ENCODE measurements around the gene TRPM3. TPM values are rescaled to one million over a fixed set of nuclear protein-coding genes. Genes with fewer than 3 reads are reported as not detected.

Gene TRPM3
- total RNA-seq, 1 donor from 2014 or later: 0.22 TPM

DNA sequence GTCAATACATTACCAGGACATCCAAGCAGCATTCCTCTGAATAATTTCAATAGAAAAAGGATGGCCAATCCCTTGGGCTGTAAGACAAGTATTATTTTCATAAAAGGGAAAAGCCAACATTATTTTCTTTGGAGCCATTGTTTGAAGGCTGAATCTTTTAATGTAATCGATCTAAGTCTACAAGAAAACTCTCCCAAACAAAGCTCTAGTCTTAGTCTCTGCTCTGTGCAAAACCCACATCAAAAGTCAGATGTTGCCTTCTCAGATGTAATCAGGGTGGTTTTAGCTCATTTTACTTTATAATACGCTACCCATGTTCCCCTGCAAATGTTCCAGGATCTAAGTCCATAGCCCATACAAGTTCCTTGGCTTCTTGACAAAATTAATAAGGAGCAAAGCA, 325.6 kb downstream of the TRPM3 start:
- Histone ChIP-seq H3K4me3 (no peak overlapping the region), H3K27ac (replicated peaks) (no peak overlapping the region), H3K4me1 (no peaks in the 10 kb centered on the region), H3K36me3 (no peaks in the 10 kb centered on the region), H3K9me3 (replicated peaks) (no peaks in the 10 kb centered on the region), H3K27me3 (ENCODE audit: low read depth) (no peaks in the 10 kb centered on the region)
- intact Hi-C loops (cut with micrococcal nuclease): no loop called here
- TF ChIP-seq, protein P1, sequence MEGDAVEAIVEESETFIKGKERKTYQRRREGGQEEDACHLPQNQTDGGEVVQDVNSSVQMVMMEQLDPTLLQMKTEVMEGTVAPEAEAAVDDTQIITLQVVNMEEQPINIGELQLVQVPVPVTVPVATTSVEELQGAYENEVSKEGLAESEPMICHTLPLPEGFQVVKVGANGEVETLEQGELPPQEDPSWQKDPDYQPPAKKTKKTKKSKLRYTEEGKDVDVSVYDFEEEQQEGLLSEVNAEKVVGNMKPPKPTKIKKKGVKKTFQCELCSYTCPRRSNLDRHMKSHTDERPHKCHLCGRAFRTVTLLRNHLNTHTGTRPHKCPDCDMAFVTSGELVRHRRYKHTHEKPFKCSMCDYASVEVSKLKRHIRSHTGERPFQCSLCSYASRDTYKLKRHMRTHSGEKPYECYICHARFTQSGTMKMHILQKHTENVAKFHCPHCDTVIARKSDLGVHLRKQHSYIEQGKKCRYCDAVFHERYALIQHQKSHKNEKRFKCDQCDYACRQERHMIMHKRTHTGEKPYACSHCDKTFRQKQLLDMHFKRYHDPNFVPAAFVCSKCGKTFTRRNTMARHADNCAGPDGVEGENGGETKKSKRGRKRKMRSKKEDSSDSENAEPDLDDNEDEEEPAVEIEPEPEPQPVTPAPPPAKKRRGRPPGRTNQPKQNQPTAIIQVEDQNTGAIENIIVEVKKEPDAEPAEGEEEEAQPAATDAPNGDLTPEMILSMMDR (IDR thresholded peaks at IDR 0.05; ENCODE audit: borderline replicate concordance): no peak
- no peak for DNase-seq

DNA sequence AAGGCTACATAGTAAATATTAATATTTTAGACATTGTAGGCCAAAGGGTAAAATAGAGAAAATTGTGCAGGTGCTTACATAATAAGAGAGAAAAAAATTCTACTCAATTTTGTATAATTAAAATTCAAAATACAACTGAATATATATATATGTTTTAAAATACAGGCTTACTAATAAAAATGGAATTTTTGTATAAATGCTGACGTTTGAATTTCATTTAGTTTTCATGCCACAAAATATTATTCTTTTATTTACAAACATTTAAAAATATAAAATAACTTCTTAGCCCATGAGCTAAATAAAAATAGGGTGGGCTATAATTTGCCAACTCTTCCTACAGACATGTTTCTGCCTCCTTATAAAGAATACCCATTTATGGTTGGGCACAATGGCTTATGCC, 328.6 kb downstream of the TRPM3 start:
- DNase-seq: no peak
- no peaks in the 10 kb centered on the region for H3K4me1 ChIP-seq
- no peaks in the 10 kb centered on the region for H3K27me3 ChIP-seq (ENCODE audit: low read depth)
- no peak overlapping the region for H3K4me3 ChIP-seq
- no peak overlapping the region for H3K27ac ChIP-seq (replicated peaks)
- TF ChIP-seq, protein P1 (IDR thresholded peaks at IDR 0.05; ENCODE audit: borderline replicate concordance): no peak
- H3K9me3 ChIP-seq (replicated peaks): no peaks in the 10 kb centered on the region
- intact Hi-C loops (cut with micrococcal nuclease): no loop called here
- no peaks in the 10 kb centered on the region for H3K36me3 ChIP-seq

DNA sequence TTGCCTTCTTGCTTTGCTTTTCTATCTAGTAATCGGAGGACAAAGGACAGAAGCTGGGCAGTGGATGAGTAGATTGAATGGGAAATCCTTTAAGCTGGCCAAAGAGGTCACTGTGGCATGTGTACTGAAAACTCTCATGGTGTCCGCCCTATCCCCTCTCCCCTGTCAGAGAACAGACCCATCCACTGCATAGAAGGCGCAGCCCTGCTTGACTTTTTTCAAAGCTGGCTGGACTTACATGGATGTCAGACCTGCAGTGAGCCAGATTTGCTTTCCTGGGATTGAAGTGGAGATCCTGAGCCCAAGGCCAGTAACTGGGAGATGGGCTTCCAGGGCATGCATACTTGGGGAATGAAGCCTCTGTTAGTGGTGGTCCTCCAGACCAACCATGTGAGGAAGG, 329.5 kb downstream of the TRPM3 start:
- H3K36me3 ChIP-seq: no peaks in the 10 kb centered on the region
- DNase-seq: no peak
- no peak overlapping the region for H3K27ac ChIP-seq (replicated peaks)
- no peaks in the 10 kb centered on the region for H3K9me3 ChIP-seq (replicated peaks)
- H3K27me3 ChIP-seq (ENCODE audit: low read depth): no peaks in the 10 kb centered on the region
- TF ChIP-seq, protein P1 (IDR thresholded peaks at IDR 0.05; ENCODE audit: borderline replicate concordance): no peak
- H3K4me1 ChIP-seq: no peaks in the 10 kb centered on the region
- H3K4me3 ChIP-seq: no peak overlapping the region
- intact Hi-C loops (cut with micrococcal nuclease): no loop called here

DNA sequence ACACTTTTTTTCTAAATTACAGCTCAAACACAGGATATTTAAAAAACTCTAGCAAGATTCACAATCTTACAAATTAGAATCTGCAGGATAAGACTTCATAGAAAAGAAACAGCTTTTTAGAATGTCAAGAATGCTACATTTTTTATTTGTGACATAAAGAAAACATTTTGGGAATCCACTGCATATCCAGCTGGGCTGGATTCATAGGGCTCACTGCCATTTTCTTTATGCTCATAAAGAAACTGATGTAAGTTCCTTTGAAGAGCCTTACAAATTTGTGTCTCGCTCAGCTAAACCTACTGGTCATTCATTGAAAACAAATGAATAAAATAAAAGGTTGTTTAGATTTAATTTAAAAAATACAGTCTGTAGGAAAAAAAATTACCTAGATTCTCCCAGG, 332.3 kb downstream of the TRPM3 start:
- no peak overlapping the region for H3K27ac ChIP-seq (replicated peaks)
- intact Hi-C loops (cut with micrococcal nuclease): no loop called here
- no peak for DNase-seq
- TF ChIP-seq, protein P1 (IDR thresholded peaks at IDR 0.05; ENCODE audit: borderline replicate concordance): no peak
- H3K36me3 ChIP-seq: no peaks in the 10 kb centered on the region
- no peak overlapping the region for H3K4me3 ChIP-seq
- H3K27me3 ChIP-seq (ENCODE audit: low read depth): no peaks in the 10 kb centered on the region
- H3K9me3 ChIP-seq (replicated peaks): no peaks in the 10 kb centered on the region
- H3K4me1 ChIP-seq: no peaks in the 10 kb centered on the region

DNA sequence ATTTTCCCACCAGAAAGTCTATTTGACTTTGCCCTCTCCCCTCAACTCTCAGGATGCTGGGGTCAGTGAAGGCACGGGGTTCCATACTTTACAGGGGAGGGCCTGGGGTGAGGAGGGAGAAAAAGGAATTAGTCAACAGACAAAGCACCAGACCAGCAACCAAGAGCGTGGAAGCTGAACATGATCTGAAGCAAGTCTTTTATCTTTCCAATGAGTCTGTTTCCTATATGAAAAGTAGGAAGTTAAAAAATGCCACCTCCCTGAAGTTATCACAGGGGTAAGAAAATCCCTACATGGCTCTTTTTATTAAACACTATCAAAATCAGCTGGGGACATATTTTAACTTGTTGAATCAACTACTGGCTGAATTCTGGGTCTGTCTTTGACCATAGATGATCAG, 337.0 kb downstream of the TRPM3 start:
- DNase-seq: no peak
- H3K9me3 ChIP-seq (replicated peaks): no peaks in the 10 kb centered on the region
- H3K36me3 ChIP-seq: no peaks in the 10 kb centered on the region
- H3K27ac ChIP-seq (replicated peaks): no peak overlapping the region
- no peaks in the 10 kb centered on the region for H3K27me3 ChIP-seq (ENCODE audit: low read depth)
- intact Hi-C loops (cut with micrococcal nuclease): no loop called here
- TF ChIP-seq, protein P1 (IDR thresholded peaks at IDR 0.05; ENCODE audit: borderline replicate concordance): no peak
- no peak overlapping the region for H3K4me3 ChIP-seq
- no peaks in the 10 kb centered on the region for H3K4me1 ChIP-seq

DNA sequence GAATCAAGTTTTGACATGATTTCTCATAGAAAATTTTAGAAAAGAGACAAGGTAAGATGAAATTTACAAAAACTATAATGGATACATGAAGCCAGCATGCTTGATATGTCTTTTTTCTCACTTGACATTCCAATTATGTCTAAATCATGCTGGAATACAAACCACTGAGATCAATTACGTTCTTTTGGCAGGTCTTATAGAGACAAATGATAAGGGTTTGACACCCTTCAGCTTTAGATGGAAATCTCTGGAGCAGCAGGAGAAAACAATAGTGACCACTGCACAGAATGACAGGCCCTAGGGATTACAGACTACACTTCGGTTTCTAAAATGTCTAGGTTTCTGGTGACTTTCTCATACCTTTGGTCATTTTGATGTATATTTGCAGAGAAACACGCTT, 342.9 kb downstream of the TRPM3 start:
- H3K27me3 ChIP-seq (ENCODE audit: low read depth): no peaks in the 10 kb centered on the region

More for the DNA sequence above, 342.9 kb downstream of the TRPM3 start:
- Histone ChIP-seq H3K4me3 (no peak overlapping the region), H3K9me3 (replicated peaks) (no peaks in the 10 kb centered on the region), H3K27ac (replicated peaks) (no peak overlapping the region), H3K36me3 (no peaks in the 10 kb centered on the region), H3K4me1 (no peaks in the 10 kb centered on the region)
- intact Hi-C loops (cut with micrococcal nuclease): no loop called here
- no peak for DNase-seq
- TF ChIP-seq, protein P1 (IDR thresholded peaks at IDR 0.05; ENCODE audit: borderline replicate concordance): no peak

All from left ventricle myocardium inferior (tissue), 1 donor.